Naive B cell (primary cell): Measurements from ENCODE around the gene EOGT. TPM values are rescaled to one million over a fixed set of nuclear protein-coding genes. Genes with fewer than 3 reads are reported as not detected.

Experiments used
- ATAC-seq, 2 donors: fragments of 150-1000 bp; cut with Tn5 transposase; 2 replicates each; pipeline ENCODE4 v1.10.0; 2021; ENCODE audit warnings: low read depth in 2 of 2, mild to moderate bottlenecking in 2 of 2, moderate library complexity in 2 of 2
- DNase-seq: peaks from one replicate; pipeline ENCODE4 v3.0.0; 2022
- H3K27ac Mint-ChIP-seq, 6 donors: one replicate each; pipeline ENCODE4 v1.8.0; 2020 to 2022; ENCODE audit warnings: mild to moderate bottlenecking in 6 of 6, mixed read lengths in 6 of 6, moderate library complexity in 5 of 6, inconsistent platforms in 2 of 6
- H3K27me3 Mint-ChIP-seq, 3 donors: one replicate each; pipeline ENCODE4 v1.8.0; 2021 to 2022; ENCODE audit warnings: mixed read lengths in 3 of 3, mild to moderate bottlenecking in 1 of 3
- H3K36me3 Mint-ChIP-seq, 2 donors: one replicate each; pipeline ENCODE4 v1.8.0; 2020 to 2022; ENCODE audit warnings: mixed read lengths in 2 of 2, inconsistent platforms in 1 of 2, mild to moderate bottlenecking in 1 of 2
- H3K4me1 Mint-ChIP-seq, 3 donors: one replicate each; pipeline ENCODE4 v1.8.0; 2020 to 2022; ENCODE audit warnings: mixed read lengths in 3 of 3, inconsistent platforms in 1 of 3, mild to moderate bottlenecking in 1 of 3, moderate library complexity in 1 of 3
- H3K4me3 Mint-ChIP-seq, 8 donors: one replicate each; pipeline ENCODE4 v1.8.0; 2020 to 2022; ENCODE audit warnings: mild to moderate bottlenecking in 8 of 8, mixed read lengths in 8 of 8, moderate library complexity in 8 of 8, inconsistent platforms in 2 of 8
- H3K9me3 Mint-ChIP-seq, 7 donors: one replicate each; pipeline ENCODE4 v1.8.0; 2020 to 2022; ENCODE audit warnings: mixed read lengths in 7 of 7, mild to moderate bottlenecking in 5 of 7, inconsistent platforms in 2 of 7, moderate library complexity in 1 of 7
- polyA plus RNA-seq, 6 donors: library from polyadenylated mRNA; unstranded; fragments of 300-500 nt; fragmentation: Illumina TruSeq; gene quantifications; one replicate each; pipeline ENCODE4 v1.2.3, GENCODE V29; 2021; ENCODE audit warnings: low read depth in 6 of 6

EOGT gene
- polyA plus RNA-seq, 6 donors from 2014 or later = 2.0 to 3.2 (median 2.3) TPM; not detected in 1

DNA sequence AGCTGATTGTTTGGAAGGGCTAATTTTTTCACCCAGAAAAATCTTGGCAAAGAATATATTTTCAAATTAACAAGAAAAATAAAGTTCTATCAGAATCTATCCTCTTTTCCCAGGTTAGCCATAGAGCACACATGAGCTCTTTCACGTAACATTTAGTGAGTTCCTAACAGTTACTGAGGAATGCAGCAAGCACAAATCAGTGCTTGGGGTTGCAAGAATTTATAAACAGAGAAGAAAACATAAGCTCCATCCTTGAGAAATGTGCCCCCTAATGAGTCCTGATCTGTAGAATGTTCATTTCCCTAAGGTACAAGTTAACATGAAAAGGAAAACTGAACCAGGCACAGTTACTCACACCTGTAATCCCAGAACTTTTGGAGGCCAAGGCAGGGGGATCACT lies 13.9 kb downstream of the EOGT start:
- H3K27me3 Mint-ChIP-seq = no peaks in the 10 kb centered on the region
- H3K9me3 Mint-ChIP-seq = no peaks in the 10 kb centered on the region
- H3K36me3 Mint-ChIP-seq = peaks cover 23 to 25% of the 10 kb centered on the region in 2 donors
- no peak overlapping the region for H3K4me3 Mint-ChIP-seq
- H3K4me1 Mint-ChIP-seq = no peaks in the 10 kb centered on the region
- H3K27ac Mint-ChIP-seq = no peak overlapping the region
- DNase-seq = no peak
- no peak for ATAC-seq

DNA sequence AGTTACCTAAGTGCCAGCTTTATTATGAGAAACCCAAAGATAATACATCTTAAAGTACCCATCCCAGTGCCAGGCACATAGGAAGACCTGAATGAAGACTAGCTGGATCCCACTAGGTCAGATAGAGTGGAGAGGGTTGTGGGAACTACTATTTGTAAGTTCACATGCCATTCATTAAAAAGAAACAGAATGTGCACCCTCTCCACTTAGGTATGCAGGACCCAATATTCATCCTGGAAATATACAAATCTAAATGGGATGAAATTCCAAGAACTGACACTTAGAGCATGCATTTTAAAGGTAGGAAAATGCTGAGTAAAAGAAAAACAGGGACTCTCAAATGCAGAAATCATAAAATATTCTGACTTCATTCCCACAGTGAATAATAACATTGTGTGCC lies 14.3 kb downstream of the EOGT start:
- Mint-ChIP-seq H3K4me1 (no peaks in the 10 kb centered on the region), H3K4me3 (no peak overlapping the region), H3K36me3 (peaks cover 26% of the 10 kb centered on the region in 2 donors), H3K27ac (peak overlapping the region in 1 of 6 donors; percentile 56), H3K9me3 (no peaks in the 10 kb centered on the region), H3K27me3 (no peaks in the 10 kb centered on the region)
- ATAC-seq (no peak), DNase-seq (no peak)

DNA sequence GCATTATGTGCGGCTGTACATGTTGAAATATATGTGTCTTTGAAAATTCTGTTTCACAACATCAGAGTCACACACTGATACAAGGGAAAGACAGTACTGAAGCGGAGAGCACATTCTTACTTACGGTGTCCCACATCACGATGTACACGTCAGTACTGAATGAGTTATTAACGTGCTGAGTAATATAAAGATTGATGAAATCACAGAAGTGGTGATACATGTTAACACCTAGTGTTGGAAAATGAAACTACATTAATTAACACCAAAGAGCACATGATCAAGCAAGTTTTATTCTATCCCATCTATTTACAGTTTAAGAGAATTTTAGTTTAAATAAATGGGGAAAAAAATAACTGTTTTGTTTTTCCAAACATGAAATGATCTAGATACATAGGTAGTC lies 15.6 kb downstream of the EOGT start:
- no peaks in the 10 kb centered on the region for H3K4me1 Mint-ChIP-seq
- DNase-seq = no peak
- peaks cover 26% of the 10 kb centered on the region in 2 donors for H3K36me3 Mint-ChIP-seq
- H3K27ac Mint-ChIP-seq = no peak overlapping the region
- H3K4me3 Mint-ChIP-seq = no peak overlapping the region
- no peak for ATAC-seq
- H3K27me3 Mint-ChIP-seq = no peaks in the 10 kb centered on the region
- H3K9me3 Mint-ChIP-seq = peaks cover 0 to 7% (median 3%) of the 10 kb centered on the region in 7 donors

DNA sequence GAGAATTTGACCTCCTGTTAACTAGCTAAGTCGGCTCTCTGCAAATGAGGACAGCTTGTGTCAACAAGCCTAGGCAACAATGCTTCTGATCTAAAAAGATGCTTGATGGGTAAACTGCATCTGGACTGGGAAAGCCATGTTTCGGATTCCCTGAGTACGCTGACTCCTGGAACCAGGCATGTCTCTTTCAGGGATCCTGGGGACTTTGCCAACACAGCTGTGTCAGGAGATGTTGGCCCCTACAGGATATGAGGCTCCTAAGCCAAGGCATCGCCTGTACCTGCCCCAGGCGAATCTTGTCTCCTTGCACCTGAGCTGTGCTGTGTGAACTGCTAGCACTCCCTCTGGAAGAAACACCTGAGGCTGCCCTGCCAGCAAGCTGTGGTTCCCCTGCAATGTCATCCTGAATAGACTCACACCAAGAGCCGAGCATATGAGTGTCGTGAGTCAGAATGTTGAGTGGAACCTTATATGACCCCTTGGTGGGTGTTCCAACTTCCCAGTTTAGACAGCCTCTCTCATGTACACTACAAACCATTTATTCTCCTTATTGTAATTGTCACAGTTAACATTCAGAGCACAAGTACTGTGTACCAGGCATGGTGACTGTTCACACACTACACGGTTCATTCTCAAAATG lies 17.0 kb downstream of the EOGT start:
- Mint-ChIP-seq H3K4me1 (no peaks in the 10 kb centered on the region), H3K4me3 (no peak overlapping the region), H3K27ac (no peak overlapping the region), H3K36me3 (peaks cover 26 to 40% of the 10 kb centered on the region in 2 donors), H3K27me3 (no peaks in the 10 kb centered on the region), H3K9me3 (peaks cover 0 to 19% (median 7%) of the 10 kb centered on the region in 7 donors)
- ATAC-seq (no peak), DNase-seq (no peak)

DNA sequence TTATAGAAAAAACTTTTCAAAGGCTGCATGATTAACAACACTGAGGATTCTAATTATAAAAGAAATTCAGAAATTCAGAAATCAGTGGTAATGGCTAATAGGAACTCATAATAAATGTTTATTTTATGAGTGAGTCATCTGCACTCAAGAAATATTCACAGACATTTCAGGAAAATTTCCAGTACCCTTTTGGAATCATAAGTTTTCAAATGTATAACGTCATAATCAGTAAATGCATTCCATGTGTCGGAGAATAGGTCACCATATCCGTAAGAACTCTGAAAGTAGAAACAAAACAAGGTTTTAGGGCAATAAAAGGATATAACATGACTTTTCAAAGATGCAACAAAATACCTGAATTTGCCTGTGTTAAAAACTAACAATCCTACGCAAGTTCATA lies 24.7 kb downstream of the EOGT start:
- peaks cover 24 to 56% of the 10 kb centered on the region in 2 donors for H3K36me3 Mint-ChIP-seq
- no peak for DNase-seq
- no peaks in the 10 kb centered on the region for H3K4me1 Mint-ChIP-seq
- H3K9me3 Mint-ChIP-seq = peaks cover 0 to 19% (median 7%) of the 10 kb centered on the region in 7 donors
- H3K27me3 Mint-ChIP-seq = no peaks in the 10 kb centered on the region
- no peak overlapping the region for H3K4me3 Mint-ChIP-seq
- no peak for ATAC-seq
- no peak overlapping the region for H3K27ac Mint-ChIP-seq

DNA sequence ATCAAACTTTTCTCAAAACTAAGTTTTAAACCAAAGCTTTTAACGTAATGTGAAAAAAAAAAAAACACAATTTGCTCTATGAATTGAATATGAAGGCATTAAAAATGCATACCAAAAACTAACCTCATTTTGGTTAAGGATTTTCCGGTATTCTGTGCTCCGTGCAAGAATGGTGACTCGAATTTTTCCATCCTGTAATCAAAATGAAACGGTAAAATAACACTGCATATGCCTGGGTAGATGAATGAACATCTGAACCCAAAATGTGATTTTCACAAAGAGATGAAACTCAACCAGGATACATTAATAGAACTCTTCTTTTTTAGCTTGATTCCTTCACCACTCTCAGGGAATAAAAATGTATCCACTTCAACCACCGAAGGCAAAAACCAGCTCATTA lies 26.2 kb downstream of the EOGT start:
- DNase-seq (no peak), ATAC-seq (no peak)
- Mint-ChIP-seq H3K4me1 (no peaks in the 10 kb centered on the region), H3K4me3 (no peak overlapping the region), H3K36me3 (peaks cover 25 to 43% of the 10 kb centered on the region in 2 donors), H3K27ac (no peak overlapping the region), H3K9me3 (peaks cover 0 to 9% (median under 1%) of the 10 kb centered on the region in 7 donors), H3K27me3 (no peaks in the 10 kb centered on the region)

DNA sequence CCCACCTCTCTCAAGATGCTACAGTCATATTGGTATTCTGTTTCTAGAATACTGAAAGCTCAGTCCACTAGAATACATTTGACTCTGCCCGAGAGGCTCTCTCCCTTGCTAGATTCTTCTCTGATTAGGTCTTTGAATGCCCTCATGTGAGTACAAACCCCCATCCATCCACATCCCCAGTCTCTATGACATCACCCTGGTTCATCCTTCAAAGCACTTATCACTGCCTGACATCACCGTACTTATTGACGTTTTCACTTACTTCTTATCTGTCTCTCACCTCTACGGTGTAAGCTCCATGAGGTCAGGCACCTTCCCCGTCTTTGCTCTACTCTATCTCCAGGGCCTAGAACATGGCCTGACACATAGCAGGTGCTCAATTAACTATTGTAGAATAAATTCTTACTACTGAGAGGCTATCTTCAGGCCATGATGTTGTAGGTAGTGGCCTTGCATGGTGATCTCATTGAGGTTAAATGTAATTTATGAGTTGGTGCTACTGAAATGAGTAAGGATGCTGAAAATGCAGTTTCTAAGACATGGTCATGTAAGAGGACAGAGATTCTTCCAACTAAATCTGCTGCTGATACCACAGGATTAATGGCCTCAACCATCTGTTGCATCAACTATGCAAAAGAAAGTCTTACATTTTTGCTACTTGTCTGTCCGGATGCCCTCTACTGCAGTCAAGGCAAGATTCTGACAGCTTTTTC lies 26.8 kb downstream of the EOGT start:
- peak overlapping the region in 1 of 6 donors; percentile 5 for H3K27ac Mint-ChIP-seq
- DNase-seq (no peak), ATAC-seq (no peak)
- H3K36me3 Mint-ChIP-seq = peaks cover 25 to 36% of the 10 kb centered on the region in 2 donors
- no peak overlapping the region for H3K4me3 Mint-ChIP-seq
- H3K9me3 Mint-ChIP-seq = peaks cover 0 to 2% (median 0%) of the 10 kb centered on the region in 7 donors
- H3K4me1 Mint-ChIP-seq = no peaks in the 10 kb centered on the region
- no peaks in the 10 kb centered on the region for H3K27me3 Mint-ChIP-seq

DNA sequence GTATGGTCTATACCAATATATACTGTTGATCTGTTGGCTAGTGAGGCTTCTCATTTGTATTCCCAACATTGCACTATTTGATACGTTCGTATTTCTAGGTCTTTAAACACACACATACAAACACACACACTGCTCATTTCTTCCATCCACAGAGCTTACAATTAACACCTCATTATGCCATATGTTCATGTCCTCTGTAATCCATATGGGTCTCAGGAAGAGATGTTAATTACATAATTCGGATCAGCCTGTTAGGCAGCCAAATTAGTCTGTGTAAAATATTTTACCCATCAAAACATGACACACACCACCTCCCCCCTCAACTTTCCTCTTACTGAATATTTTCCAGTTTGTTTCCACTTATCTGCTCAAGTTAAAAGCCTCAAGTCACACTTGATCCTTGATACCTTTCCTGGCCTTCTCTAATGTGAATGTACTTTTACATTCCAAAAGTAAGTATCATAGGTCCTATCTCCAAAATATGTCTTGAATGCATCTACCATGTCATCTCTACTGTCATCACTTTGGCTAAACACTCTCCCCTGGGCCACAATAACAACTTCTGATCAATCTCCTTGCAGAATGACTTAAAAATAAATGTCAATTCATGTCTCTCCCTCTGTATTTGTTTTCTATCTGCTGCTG lies 28.2 kb downstream of the EOGT start:
- DNase-seq (no peak), ATAC-seq (no peak)
- no peak overlapping the region for H3K4me3 Mint-ChIP-seq
- H3K36me3 Mint-ChIP-seq = peaks cover 29 to 32% of the 10 kb centered on the region in 2 donors
- H3K4me1 Mint-ChIP-seq = no peaks in the 10 kb centered on the region
- H3K9me3 Mint-ChIP-seq = no peaks in the 10 kb centered on the region
- H3K27me3 Mint-ChIP-seq = no peaks in the 10 kb centered on the region
- H3K27ac Mint-ChIP-seq = peak overlapping the region in 1 of 6 donors; percentile 54

DNA sequence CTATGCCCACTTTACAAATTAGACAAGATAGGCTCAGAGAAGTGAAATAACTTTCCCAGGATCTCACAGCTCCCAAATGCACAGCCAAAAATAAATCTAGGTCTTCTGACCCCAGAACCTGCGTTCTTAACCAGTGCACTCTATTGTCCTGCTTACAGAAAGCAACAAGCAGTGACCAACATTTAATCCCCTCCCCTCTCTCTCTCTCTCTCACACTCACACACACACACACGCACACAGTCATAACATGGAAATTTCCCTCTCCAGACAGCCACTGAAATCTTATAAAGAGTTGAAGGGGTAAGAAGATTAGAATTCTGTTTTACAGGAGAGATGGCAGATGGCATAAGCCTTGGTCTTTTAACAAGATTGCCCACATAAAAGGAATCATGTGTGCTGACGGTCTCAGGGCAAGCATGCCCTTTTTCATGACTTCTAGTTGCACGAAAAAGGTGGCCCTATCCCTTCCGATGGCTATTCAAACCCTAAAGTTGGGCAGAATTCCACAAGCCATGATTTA lies 29.4 kb downstream of the EOGT start:
- Mint-ChIP-seq H3K36me3 (peaks cover 29 to 39% of the 10 kb centered on the region in 2 donors), H3K4me3 (no peak overlapping the region), H3K27ac (no peak overlapping the region), H3K4me1 (no peaks in the 10 kb centered on the region), H3K27me3 (no peaks in the 10 kb centered on the region), H3K9me3 (no peaks in the 10 kb centered on the region)
- ATAC-seq (no peak), DNase-seq (no peak)

DNA sequence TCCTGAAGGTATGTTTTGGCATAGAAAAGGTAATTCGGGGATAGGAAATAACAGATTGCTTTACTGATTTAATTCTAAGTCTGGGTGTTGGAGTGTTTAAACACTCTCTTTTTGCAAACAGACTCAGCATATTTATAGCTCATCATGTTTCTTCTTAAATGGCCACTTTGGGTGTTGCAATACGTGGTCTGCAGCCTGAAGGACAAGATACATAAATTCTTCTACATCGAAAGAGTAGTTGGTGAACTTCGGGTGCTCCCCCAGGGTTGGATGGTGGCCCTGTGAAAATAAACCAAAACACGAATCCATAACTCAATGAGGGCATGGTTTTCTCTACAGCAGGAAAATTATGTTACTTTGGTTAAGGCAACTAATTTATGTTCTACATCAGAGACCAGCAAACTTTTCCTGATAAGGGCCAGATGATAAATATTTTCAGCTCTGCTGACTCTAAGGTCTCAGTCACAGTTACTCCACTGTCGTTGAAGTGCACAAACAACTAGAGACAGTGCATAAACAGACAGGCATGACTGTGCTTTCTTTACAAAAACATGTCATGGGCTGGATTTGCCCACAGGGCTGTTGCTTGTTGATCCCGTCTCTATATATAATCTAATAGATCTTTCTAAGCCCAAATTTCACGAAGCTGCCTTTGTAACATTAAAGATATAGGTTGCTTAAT lies 35.9 kb downstream of the EOGT start:
- no peak for ATAC-seq
- Mint-ChIP-seq H3K4me3 (no peak overlapping the region), H3K27me3 (peaks cover 0 to 8% (median 0%) of the 10 kb centered on the region in 3 donors), H3K27ac (peak overlapping the region in 1 of 6 donors; percentile 15), H3K9me3 (no peaks in the 10 kb centered on the region), H3K4me1 (no peaks in the 10 kb centered on the region), H3K36me3 (peaks cover 0 to 22% of the 10 kb centered on the region in 2 donors)
- DNase-seq = no peak

DNA sequence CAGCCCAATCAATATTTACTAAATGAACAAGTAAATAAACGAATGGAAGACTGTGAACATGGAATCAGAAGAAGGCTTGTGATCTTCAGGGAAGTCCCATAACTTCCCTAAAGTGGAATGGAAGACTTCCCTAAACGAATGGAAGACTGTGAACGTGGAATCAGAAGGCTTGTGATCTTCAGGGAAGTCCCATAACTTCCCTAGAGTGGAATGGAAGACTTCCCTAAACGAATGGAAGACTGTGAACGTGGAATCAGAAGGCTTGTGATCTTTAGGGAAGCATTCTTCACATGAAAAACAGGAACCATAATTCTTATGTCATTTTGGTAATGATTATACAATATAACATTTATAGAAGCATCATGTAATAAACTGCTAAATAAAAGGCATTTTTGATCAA lies 38.8 kb downstream of the EOGT start:
- H3K4me3 Mint-ChIP-seq = no peak overlapping the region
- DNase-seq = no peak
- no peak for ATAC-seq
- H3K27me3 Mint-ChIP-seq = peaks cover 0 to 17% (median 0%) of the 10 kb centered on the region in 3 donors
- peaks cover 0 to 14% of the 10 kb centered on the region in 2 donors for H3K36me3 Mint-ChIP-seq
- no peak overlapping the region for H3K27ac Mint-ChIP-seq
- H3K4me1 Mint-ChIP-seq = no peaks in the 10 kb centered on the region
- H3K9me3 Mint-ChIP-seq = no peaks in the 10 kb centered on the region

DNA sequence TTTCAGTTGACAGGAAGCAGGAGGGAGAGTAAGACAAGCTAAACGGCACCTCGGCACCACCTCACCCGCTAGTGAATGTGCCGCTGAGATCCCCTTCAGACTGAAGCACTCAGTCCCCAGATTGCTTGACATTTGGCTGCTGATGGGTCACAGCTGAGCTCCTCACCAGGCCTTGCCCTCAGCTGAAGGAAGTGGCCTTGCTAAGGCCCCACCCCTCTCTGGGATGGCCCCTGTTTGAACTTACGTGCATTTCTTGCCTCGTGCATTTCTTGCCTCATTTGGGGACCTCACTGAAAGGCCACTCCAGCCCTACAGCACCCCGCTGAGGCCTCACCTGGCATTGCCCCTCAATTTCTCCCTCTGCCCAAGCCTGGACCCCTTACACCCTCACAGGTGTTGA lies 39.8 kb downstream of the EOGT start:
- Mint-ChIP-seq H3K27ac (no peak overlapping the region), H3K4me3 (no peak overlapping the region), H3K27me3 (peaks cover 4 to 17% (median 4%) of the 10 kb centered on the region in 3 donors), H3K4me1 (no peaks in the 10 kb centered on the region), H3K36me3 (peaks cover 0 to 6% of the 10 kb centered on the region in 2 donors), H3K9me3 (no peaks in the 10 kb centered on the region)
- ATAC-seq = no peak
- no peak for DNase-seq

DNA sequence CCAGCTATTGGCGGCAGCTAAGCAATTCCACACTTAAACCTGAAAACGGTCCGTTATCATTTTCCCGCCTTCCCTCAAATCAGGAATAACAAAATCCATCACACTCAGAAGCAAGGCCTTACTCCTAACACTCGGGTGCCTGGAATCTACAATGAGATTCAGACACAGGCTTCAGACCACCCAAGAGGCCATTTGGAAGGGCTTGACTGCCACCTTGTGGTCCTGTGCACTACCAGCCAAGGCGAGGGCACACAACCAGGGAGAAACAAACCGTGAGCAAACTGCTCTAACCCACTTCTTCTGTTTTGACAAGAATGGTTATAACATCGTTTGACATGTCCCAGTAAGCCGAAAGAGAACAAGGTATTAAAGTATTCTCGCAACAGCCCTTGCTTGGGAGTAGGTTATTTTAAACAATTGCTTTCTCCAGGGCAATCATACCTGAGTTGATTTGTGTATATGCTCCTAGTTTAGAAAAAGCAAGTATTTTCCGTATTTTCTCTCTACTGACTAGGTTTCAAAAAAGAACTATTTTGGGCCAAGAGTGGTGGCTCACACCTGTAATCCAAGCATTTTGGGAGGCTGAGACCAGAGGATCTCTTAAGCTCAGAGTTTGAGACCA lies 41.0 kb downstream of the EOGT start:
- no peak overlapping the region for H3K4me3 Mint-ChIP-seq
- peak; percentile 8 for DNase-seq
- no peaks in the 10 kb centered on the region for H3K4me1 Mint-ChIP-seq
- peak in 1 of 2 donors; percentile 37 for ATAC-seq
- no peaks in the 10 kb centered on the region for H3K36me3 Mint-ChIP-seq
- peak overlapping the region in 1 of 6 donors; percentile 33 for H3K27ac Mint-ChIP-seq
- no peaks in the 10 kb centered on the region for H3K9me3 Mint-ChIP-seq
- peaks cover 7 to 24% (median 8%) of the 10 kb centered on the region in 3 donors for H3K27me3 Mint-ChIP-seq
